ENCODE results near the gene RNF26. TPM values are rescaled to one million over a fixed set of nuclear protein-coding genes. Genes with fewer than 3 reads are reported as not detected.

RNF26 gene
- total and polyA plus RNA-seq, 2 donors from 2014 or later: 18.2 to 23.5 TPM

DNA sequence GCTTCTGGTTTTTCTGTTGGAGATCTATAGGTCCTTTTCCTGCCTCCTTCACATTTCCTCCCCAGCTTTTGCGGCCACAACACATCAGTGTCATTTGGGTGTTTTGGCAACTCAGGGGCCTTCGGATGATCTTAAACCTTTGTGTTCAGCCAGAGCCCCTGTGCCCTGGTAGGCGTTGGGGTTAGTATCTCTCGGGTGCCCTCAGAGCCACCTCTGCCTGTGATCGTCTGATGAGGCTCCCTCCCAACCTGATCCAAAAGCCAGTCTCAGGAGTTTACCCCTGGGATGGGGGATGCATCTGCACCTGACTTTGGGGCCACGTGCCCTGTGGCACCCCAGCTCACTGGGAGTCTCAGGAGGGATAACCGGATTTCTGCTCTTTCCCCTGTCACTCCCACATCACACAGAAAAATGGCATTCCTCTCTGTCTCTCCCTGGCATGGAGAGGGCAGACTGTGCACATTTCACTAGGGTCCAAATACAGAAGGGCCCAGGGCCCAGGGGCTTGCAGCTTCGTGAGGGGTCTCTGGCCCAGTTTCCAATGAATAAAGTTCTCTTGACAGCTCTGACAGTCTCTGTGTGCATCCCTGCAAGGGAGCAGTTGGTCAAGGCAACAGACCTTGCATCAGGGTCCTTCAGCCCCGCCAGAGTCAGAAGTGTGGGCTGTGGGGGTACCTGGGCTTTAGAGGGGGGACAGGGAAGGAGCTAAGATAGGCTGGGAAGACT lies 2.6 kb downstream of the RNF26 start:
- Histone ChIP-seq H3K4me1 (ENCODE audit: control insufficient read depth in 2 of 3, insufficient read depth in 2 of 3, low read depth in 1 of 3, low read length in 3 of 3) (peaks cover 0 to 35% (median 14%) of the 10 kb centered on the region in 3 donors), H3K4me3 (ENCODE audit: low read length in 3 of 3) (no peak overlapping the region), H3K27me3 (ENCODE audit: control insufficient read depth, insufficient read depth, low read length) (no peaks in the 10 kb centered on the region), H3K9ac (ENCODE audit: low read length in 3 of 3) (no peak overlapping the region), H3K9me3 (ENCODE audit: control insufficient read depth in 2 of 3, insufficient read depth in 1 of 3, low read length in 3 of 3) (no peaks in the 10 kb centered on the region), H3K36me3 (ENCODE audit: control insufficient read depth in 2 of 3, insufficient read depth in 3 of 3, low read length in 3 of 3) (no peaks in the 10 kb centered on the region), H3K27ac (ENCODE audit: low read depth in 2 of 2, low read length in 2 of 2) (no peak overlapping the region)
- peak in 1 of 5 donors; percentile 30 for DNase-seq
- intact Hi-C loops (cut with DNase I): no loop called here
- TF ChIP-seq, protein P1, sequence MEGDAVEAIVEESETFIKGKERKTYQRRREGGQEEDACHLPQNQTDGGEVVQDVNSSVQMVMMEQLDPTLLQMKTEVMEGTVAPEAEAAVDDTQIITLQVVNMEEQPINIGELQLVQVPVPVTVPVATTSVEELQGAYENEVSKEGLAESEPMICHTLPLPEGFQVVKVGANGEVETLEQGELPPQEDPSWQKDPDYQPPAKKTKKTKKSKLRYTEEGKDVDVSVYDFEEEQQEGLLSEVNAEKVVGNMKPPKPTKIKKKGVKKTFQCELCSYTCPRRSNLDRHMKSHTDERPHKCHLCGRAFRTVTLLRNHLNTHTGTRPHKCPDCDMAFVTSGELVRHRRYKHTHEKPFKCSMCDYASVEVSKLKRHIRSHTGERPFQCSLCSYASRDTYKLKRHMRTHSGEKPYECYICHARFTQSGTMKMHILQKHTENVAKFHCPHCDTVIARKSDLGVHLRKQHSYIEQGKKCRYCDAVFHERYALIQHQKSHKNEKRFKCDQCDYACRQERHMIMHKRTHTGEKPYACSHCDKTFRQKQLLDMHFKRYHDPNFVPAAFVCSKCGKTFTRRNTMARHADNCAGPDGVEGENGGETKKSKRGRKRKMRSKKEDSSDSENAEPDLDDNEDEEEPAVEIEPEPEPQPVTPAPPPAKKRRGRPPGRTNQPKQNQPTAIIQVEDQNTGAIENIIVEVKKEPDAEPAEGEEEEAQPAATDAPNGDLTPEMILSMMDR (IDR thresholded peaks at IDR 0.05; ENCODE audit: borderline replicate concordance, extremely low read depth, insufficient read depth): no peak
- FAIRE-seq: no peak

DNA sequence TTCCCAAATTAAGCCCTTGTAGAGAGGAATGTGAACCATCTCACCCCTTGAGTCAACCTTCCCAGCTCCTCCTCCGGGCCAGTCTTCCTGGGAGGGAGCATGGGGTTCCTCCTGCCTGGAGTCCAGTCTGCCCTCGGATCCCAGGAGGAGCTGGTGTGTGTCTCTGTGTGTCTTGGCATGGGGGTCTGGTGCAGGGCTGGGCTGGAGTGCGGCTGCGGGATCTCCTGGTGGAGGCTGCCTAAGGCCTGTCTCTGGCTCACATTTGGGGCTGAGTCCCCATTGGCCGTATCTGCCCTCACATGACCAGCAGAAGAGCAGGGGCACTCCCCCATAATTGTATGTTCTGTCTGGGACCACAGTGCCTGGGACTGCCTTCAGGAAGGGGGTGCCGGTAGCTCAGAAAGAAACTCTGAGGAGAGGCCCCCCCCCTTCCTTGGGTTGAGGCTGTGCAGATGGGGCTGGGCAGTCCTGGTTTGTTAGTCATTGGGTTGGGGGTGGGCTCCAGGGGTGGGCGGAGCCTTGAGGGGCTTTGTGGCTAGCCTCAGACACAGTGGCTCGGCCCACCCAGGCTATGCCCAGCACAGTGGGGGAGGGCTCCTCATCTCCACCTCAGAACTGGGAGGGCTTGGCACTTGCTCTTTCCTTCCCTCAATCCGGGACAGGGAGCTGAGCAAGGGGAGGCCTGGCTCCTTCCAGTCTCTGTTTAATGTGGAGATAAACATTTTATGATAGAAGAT lies 3.4 kb downstream of the RNF26 start:
- Histone ChIP-seq H3K4me1 (ENCODE audit: control insufficient read depth in 2 of 3, insufficient read depth in 2 of 3, low read depth in 1 of 3, low read length in 3 of 3) (peaks cover 0 to 35% (median 14%) of the 10 kb centered on the region in 3 donors), H3K27ac (ENCODE audit: low read depth in 2 of 2, low read length in 2 of 2) (no peak overlapping the region), H3K27me3 (ENCODE audit: control insufficient read depth, insufficient read depth, low read length) (no peaks in the 10 kb centered on the region), H3K36me3 (ENCODE audit: control insufficient read depth in 2 of 3, insufficient read depth in 3 of 3, low read length in 3 of 3) (no peaks in the 10 kb centered on the region), H3K9ac (ENCODE audit: low read length in 3 of 3) (no peak overlapping the region), H3K4me3 (ENCODE audit: low read length in 3 of 3) (no peak overlapping the region), H3K9me3 (ENCODE audit: control insufficient read depth in 2 of 3, insufficient read depth in 1 of 3, low read length in 3 of 3) (no peaks in the 10 kb centered on the region)
- intact Hi-C loops (cut with DNase I): no loop called here
- FAIRE-seq (no peak), DNase-seq (peak; percentile 44 to 88 (median 64))
- TF ChIP-seq, protein P1 (IDR thresholded peaks at IDR 0.05; ENCODE audit: borderline replicate concordance, extremely low read depth, insufficient read depth): no peak

DNA sequence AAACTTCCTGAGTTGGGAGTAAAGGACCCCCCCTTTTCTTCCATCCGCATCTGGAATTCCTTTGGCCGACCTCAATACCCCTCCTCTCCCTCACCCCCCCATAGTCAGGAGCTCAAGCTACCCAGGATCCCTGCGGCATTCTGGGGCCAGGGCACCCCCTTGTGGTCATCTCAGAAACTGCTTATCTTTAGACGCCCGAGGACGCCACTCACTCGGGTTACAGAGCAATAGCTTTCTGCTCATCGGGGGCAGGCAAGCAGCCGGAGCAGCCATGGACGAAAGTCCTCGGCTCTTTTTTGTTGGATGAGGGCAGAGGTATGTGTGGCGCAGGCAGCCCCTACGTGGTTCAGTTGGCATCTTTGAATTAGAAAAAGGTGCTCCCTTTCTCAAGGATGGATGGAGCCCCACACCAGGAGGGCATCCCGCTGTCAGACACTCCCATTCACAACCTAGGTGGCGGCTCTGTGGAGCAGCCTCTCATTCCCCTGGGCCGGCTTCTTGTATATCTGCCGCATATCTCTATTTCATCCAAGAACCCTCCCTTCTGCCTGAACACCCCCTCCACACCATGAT lies 4.1 kb downstream of the RNF26 start:
- H3K27ac ChIP-seq (ENCODE audit: low read depth in 2 of 2, low read length in 2 of 2): no peak overlapping the region
- no peak for FAIRE-seq
- TF ChIP-seq, protein P1 (IDR thresholded peaks at IDR 0.05; ENCODE audit: borderline replicate concordance, extremely low read depth, insufficient read depth): peak; percentile 79
- DNase-seq: peak; percentile 87 to 92 (median 89)
- peak overlapping the region in 1 of 3 donors; percentile 40 for H3K9ac ChIP-seq (ENCODE audit: low read length in 3 of 3)
- no peaks in the 10 kb centered on the region for H3K27me3 ChIP-seq (ENCODE audit: control insufficient read depth, insufficient read depth, low read length)
- no peaks in the 10 kb centered on the region for H3K36me3 ChIP-seq (ENCODE audit: control insufficient read depth in 2 of 3, insufficient read depth in 3 of 3, low read length in 3 of 3)
- no peaks in the 10 kb centered on the region for H3K9me3 ChIP-seq (ENCODE audit: control insufficient read depth in 2 of 3, insufficient read depth in 1 of 3, low read length in 3 of 3)
- H3K4me1 ChIP-seq (ENCODE audit: control insufficient read depth in 2 of 3, insufficient read depth in 2 of 3, low read depth in 1 of 3, low read length in 3 of 3): peaks cover 0 to 35% (median 14%) of the 10 kb centered on the region in 3 donors
- H3K4me3 ChIP-seq (ENCODE audit: low read length in 3 of 3): peak overlapping the region in 1 of 3 donors; percentile 56
- intact Hi-C loops (cut with DNase I): no loop called here
